Measurements from ENCODE around the gene SPDYE5.
"Not testable (repeated sequence)": the region's sequence is repeated elsewhere in the genome, so short reads cannot be mapped to it uniquely, and the experiment has no call there.

The SPDYE5 gene

DNA sequence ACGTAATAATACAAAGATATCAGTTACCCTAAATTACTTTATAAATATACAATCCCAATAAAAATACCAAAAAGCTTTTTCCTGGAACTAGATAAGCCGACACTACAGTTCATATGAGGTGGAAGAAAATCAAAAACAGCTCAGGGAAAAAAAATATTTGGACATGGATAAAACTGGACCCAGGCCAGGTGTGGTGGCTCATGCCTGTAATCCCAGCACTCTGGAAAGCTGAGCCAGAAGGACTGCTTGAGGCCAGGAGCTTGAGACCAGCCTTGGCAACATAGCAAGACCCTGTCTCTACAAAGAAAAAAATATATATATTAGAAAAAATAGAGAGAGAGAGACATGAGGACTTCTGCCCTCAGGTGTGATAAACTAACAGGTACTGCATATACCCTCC lies 26.7 kb downstream of the SPDYE5 start:
- H3K36me3 ChIP-seq, result peaks cover 17% of the 10 kb centered on the region
- DNase-seq; H3K4me3 ChIP-seq (ENCODE audit: low read depth, low read length); H3K9me3 ChIP-seq (ENCODE audit: severe bottlenecking); H3K27ac ChIP-seq; H3K27me3 ChIP-seq (ENCODE audit: insufficient read depth, low read depth, severe bottlenecking): not testable (repeated sequence)

DNA sequence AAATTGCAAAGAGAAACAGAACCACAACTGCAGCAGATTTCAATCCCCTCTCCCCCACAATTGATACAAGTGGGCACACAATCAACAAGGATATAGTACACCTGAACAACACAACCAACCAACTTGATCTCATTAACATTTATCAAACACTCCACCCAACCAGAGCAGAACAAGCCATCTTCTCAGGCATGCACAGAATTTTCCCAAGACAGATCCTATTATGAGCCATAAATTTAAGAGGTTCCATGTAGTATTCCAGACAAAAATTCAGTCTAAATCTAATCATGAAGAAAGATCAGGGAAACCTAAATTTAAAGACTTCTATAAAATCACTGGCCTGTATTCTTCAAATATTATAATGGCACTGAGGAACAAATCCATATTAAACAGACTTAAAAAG lies 29.6 kb downstream of the SPDYE5 start:
- H3K9me3 ChIP-seq (ENCODE audit: severe bottlenecking); H3K27me3 ChIP-seq (ENCODE audit: insufficient read depth, low read depth, severe bottlenecking); H3K4me3 ChIP-seq (ENCODE audit: low read depth, low read length); DNase-seq; H3K27ac ChIP-seq: not testable (repeated sequence)
- H3K36me3 ChIP-seq, result peaks cover 27% of the 10 kb centered on the region

DNA sequence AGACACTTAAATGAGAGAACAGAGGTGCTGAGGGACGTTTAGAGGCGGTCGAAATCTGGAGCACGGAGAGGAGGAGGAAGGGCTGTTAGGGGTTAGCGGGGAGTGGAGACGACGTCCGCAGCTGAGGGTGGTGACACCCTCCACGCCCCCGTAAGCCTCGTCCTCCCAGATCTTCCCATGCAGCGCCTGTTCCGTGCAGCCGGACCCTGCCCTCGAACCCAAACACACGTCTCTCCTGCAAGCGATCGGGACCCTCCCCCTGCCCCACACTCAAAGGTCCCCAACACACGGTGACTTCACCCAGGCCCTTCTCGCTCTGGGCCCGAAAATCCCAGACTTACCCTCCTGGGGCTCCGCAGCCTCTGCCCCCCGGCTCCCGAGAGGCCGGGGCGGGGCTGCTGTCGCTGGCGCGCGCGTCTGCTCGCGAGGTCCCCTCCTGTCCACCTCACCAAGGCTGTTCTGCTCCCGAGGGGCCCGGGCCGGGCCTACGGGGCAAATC lies 35.2 kb downstream of the SPDYE5 start:
- H3K27me3 ChIP-seq (ENCODE audit: insufficient read depth, low read depth, severe bottlenecking); DNase-seq; H3K9me3 ChIP-seq (ENCODE audit: severe bottlenecking): not testable (repeated sequence)
- H3K36me3 ChIP-seq, result peaks cover 22% of the 10 kb centered on the region
- H3K27ac ChIP-seq, result peak overlapping the region; percentile 74
- peak overlapping the region; percentile 82 for H3K4me3 ChIP-seq (ENCODE audit: low read depth, low read length)

DNA sequence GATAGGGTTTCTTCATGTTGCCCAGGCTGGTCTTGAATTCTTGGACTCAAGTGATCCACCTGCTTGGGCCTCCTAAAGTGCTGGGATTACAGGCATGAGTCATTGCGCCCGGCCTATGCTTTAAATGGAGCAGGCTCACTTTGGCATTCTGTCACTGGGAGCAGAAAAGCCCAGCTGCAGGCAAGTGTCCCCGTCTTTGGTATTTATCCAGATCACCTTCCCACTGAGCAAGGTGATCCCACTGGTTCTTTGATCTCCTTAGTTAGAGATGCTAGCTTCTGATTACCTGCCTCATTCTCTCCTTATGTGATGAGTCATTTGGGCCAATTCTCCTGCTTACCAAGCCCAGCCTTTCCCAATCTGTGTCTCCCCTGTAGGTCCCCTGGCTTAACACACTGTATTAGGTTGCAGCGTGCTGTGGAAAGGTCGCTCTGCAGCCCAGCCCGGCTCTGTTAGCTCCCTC lies 39.3 kb downstream of the SPDYE5 start:
- no peak overlapping the region for H3K4me3 ChIP-seq (ENCODE audit: low read depth, low read length)
- no peaks in the 10 kb centered on the region for H3K9me3 ChIP-seq (ENCODE audit: severe bottlenecking)
- H3K27me3 ChIP-seq (ENCODE audit: insufficient read depth, low read depth, severe bottlenecking), result no peaks in the 10 kb centered on the region
- DNase-seq, result peak; percentile 71
- TF ChIP-seq, protein P1, sequence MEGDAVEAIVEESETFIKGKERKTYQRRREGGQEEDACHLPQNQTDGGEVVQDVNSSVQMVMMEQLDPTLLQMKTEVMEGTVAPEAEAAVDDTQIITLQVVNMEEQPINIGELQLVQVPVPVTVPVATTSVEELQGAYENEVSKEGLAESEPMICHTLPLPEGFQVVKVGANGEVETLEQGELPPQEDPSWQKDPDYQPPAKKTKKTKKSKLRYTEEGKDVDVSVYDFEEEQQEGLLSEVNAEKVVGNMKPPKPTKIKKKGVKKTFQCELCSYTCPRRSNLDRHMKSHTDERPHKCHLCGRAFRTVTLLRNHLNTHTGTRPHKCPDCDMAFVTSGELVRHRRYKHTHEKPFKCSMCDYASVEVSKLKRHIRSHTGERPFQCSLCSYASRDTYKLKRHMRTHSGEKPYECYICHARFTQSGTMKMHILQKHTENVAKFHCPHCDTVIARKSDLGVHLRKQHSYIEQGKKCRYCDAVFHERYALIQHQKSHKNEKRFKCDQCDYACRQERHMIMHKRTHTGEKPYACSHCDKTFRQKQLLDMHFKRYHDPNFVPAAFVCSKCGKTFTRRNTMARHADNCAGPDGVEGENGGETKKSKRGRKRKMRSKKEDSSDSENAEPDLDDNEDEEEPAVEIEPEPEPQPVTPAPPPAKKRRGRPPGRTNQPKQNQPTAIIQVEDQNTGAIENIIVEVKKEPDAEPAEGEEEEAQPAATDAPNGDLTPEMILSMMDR (IDR thresholded peaks at IDR 0.05; ENCODE audit: low read depth, low read length), result no peak
- peaks cover 1% of the 10 kb centered on the region; the same call in 1 of the 2 replicates for H3K36me3 ChIP-seq
- no peak overlapping the region for H3K27ac ChIP-seq

DNA sequence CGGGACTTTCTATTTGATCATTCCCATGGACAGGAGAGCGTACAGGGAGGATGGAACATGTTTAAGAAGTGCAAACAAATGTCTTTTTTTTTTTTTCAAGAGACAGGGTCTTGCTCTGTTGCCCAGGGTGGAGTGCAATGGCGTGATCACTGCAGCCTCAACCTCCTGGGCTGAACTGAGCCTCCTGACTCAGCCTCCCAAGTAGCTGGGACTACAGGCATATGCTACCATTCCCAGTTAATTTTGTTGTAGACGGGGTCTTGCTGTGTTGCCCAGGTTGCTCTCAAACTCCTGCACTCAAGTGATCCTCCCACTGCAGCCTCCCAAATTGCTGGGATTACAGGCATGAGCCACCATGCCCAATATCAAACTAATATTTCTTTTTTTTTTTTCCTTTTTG lies 40.5 kb downstream of the SPDYE5 start:
- Histone ChIP-seq H3K27ac (no peak overlapping the region), H3K36me3 (peaks cover 11% of the 10 kb centered on the region; the same call in 1 of the 2 replicates), H3K9me3 (ENCODE audit: severe bottlenecking) (no peaks in the 10 kb centered on the region), H3K27me3 (ENCODE audit: insufficient read depth, low read depth, severe bottlenecking) (no peaks in the 10 kb centered on the region), H3K4me3 (ENCODE audit: low read depth, low read length) (no peak overlapping the region)
- TF ChIP-seq, protein P1 (IDR thresholded peaks at IDR 0.05; ENCODE audit: low read depth, low read length), result no peak
- DNase-seq, result no peak

GRCh38 chr7:75533926-75534325 lies 41.8 kb downstream of the SPDYE5 start:
- no peak for DNase-seq
- no peak overlapping the region for H3K4me3 ChIP-seq (ENCODE audit: low read depth, low read length)
- no peaks in the 10 kb centered on the region for H3K27me3 ChIP-seq (ENCODE audit: insufficient read depth, low read depth, severe bottlenecking)
- H3K27ac ChIP-seq, result no peak overlapping the region
- peaks cover 20% of the 10 kb centered on the region for H3K36me3 ChIP-seq
- TF ChIP-seq, protein P1 (IDR thresholded peaks at IDR 0.05; ENCODE audit: low read depth, low read length), result no peak
- no peaks in the 10 kb centered on the region for H3K9me3 ChIP-seq (ENCODE audit: severe bottlenecking)

GRCh38 chr7:75534727-75535307 lies 42.7 kb downstream of the SPDYE5 start:
- TF ChIP-seq, protein P1 (IDR thresholded peaks at IDR 0.05; ENCODE audit: low read depth, low read length), result no peak
- Histone ChIP-seq H3K27me3 (ENCODE audit: insufficient read depth, low read depth, severe bottlenecking) (no peaks in the 10 kb centered on the region), H3K4me3 (ENCODE audit: low read depth, low read length) (no peak overlapping the region), H3K36me3 (peaks cover 22% of the 10 kb centered on the region), H3K27ac (no peak overlapping the region), H3K9me3 (ENCODE audit: severe bottlenecking) (no peaks in the 10 kb centered on the region)
- no peak for DNase-seq

Measured in WERI-Rb-1 (cell line).